Endothelial cell of hepatic sinusoid (primary cell): Measurements from ENCODE around the gene SS18L1.
"Not testable (repeated sequence)": the region's sequence is repeated elsewhere in the genome, so short reads cannot be mapped to it uniquely, and the experiment has no call there.

Source experiments
- in situ Hi-C: cut with HindIII; loops from 2 replicates; pipeline ENCODE4 v1.10.0; 2017; ENCODE audit warnings: low sequenced_read_pairs

Gene SS18L1

DNA sequence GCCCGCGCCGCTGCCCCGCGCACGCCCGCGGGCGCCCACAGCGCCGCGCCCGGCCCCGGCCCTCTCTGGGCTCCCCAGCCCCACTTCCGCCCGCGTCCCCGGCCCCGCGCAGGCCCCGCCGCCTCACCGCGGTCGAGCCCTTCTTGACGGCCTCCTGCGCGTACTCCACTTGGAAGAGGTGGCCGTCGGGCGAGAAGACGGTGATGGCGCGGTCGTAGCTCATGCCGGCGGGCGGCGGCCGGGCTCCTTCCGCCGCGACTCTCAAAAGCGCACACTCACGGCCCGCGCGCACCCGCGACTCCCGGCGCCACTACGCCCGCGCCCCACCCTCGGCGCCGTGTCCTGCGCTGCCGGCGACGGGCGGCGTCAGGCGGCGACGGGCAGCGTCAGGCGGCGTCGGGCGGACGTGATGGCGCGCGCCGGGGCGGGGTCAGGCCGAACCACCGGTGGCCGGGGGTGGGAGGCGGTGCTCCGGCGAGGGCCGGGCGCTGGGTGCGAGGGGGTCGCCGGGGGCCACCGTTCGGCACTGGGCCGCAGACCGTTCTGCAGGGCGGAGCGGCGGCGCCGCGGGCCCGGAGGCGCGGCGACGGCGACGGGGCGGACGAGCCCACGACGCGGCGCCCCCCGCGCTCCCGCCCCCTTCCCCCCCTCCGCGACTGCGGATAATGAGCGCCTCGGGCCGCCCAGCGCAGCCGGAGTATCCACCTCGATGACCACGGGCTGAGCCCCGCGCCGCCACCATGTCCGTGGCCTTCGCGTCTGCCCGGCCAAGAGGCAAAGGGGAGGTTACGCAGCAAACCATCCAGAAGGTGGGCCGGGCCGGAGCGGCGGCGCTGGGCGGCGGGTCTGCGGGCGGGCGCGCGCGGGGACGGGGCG is at the start of gene SS18L1, which contains the start of gene PSMA7:
Gene SS18L1 (plus strand): TSS at position 689 of the 876 bp plus-strand sequence. CDS start 52 bp downstream, at position 741.
Gene PSMA7 (minus strand): TSS at position 314 of the 876 bp plus-strand sequence. CDS start 91 bp downstream, at position 223.
- in situ Hi-C loops = no loop called here

- in situ Hi-C loops = no loop called here
These were observed 46.9 kb upstream of the SS18L1 start for GRCh38 chr20:62096421-62097380.

GRCh38 chr20:62097881-62098407 is 45.6 kb upstream of the SS18L1 start:
- in situ Hi-C loops = no loop called here

DNA sequence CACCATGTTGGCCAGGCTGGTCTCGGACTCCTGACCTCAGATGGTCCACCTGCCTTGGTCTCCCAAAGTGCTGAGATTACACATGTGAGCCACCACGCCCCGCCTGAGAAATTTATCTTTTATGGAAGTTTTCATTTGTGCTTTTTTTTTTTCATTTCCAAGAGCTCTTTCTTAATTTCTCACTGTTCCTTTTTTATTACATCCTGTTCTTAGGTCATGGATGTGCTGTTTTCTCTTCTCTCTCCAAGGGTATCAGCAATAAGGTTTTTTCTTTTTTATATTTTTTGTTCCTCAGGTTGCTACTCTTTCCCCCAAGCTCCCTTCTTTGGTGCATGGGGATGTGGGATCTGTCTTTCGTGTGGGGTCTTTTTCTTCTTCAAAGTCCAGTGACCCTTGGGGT is 42.5 kb upstream of the SS18L1 start:
- in situ Hi-C loops = no loop called here

DNA sequence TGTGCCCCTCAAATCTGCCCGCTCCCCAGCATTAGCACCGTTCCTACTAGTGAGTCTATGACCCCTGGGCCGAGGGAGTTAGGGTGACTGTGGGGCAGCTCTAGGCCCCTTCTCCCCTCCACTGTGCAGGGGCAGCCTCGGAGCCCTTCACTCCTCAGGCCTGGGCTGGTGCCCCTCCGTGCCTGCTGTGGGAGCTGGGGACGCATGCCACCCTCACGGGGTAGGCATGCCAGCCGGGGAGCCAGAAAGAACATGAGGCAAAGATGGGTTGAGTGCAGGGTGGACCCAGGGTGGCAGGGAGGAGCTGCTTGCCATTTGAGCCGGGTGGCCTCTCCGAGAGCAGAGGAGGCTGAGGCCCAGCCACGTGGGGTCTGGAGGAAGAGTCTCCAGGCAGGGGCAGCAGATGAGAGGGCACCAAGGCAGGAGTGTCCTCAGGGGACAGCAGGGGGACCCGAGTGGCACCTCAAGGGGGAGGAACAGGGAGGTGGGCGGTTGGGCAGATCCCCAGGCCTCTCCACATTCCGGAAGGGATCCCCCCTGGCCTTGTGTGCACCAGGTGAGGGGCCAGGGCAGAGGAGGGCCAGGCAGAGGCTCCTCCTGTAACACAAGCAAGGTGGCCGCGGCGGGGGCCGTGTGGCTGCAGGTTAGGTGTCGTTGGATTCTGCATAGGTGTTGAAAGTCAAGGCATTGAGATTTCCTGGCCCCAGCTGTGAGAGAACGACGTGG is 39.9 kb upstream of the SS18L1 start:
- in situ Hi-C loops = no loop called here

GRCh38 chr20:62104234-62104789 is 39.3 kb upstream of the SS18L1 start:
- in situ Hi-C loops = no loop called here

GRCh38 chr20:62104791-62105345 is 38.7 kb upstream of the SS18L1 start:
- in situ Hi-C loops = no loop called here

DNA sequence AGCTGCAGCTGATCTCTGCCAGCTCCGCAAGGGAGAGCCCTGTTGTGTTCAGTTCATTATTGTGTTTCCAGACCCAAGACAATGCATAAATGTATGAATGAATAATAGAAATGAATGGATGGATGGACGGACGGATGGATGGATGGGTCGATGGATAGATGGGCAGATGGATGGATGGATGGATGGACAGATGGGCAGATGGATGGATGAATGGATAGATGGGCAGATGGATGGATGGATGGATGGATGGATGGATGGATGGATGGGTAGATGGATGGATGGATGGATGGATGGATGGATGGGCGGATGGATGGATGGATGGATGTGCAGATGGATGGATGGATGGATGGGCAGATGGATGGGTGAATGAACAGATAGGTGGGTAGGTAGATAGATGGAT is 38.0 kb upstream of the SS18L1 start:
- in situ Hi-C loops = no loop called here

- in situ Hi-C loops = no loop called here
These were observed 32.4 kb upstream of the SS18L1 start for GRCh38 chr20:62111148-62111547.

- in situ Hi-C loops = no loop called here
These were observed 31.2 kb upstream of the SS18L1 start for GRCh38 chr20:62112368-62112767.

GRCh38 chr20:62114894-62115293 is 28.7 kb upstream of the SS18L1 start:
- in situ Hi-C loops = no loop called here

- in situ Hi-C loops = not testable (repeated sequence)
These were observed 27.7 kb upstream of the SS18L1 start for GRCh38 chr20:62115800-62116407.

GRCh38 chr20:62116558-62117361 is 26.8 kb upstream of the SS18L1 start:
- in situ Hi-C loops = no loop called here

GRCh38 chr20:62117362-62117646 is 26.3 kb upstream of the SS18L1 start:
- in situ Hi-C loops = no loop called here

- in situ Hi-C loops = no loop called here
These were observed 25.9 kb upstream of the SS18L1 start for GRCh38 chr20:62117658-62118057.

DNA sequence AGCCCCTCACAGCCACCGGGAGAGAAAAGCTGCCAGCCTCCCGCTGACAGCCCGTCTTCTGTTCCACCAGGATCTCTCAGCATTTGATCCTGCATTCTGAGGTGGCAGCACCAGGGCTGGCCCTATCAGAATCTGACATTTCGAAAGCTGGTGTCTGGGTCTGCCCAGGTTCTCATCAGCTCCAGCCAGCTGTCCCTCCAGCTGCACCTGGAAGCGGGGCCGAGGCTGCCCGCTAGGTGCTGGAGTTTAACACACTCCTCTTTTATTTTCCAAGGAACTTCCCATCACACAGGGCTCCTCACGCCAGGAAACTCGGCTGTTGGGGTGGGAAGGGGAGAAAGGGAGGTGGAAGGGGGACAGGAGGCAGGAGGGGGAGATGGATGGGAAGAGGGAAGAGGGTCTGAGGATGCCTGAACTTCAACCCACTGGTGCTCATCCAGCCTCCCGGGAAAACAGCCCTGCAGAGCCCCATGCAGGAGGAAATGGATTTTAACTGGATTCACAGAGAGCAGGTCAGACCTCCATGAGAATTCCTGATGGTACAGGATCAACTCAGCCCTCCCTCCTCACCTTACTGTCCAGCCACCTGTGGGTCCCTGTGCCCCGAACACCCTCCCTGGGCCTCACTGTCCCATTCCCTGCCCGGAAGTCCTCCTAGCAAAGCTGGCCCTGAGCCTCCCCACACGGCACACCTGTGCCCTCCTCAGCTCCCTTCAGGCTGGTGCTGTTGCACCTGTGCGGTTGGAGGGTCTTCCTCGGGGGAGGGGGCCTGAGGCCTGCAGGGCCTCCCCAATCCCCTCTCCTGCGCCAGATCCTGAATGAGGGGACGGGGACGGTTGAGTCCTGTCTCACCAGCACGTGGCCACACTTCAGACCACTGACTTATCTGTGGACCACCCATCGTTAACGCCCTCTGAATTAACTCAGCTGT is 25.2 kb upstream of the SS18L1 start:
- in situ Hi-C loops = no loop called here

GRCh38 chr20:62119115-62119514 is 24.5 kb upstream of the SS18L1 start:
- in situ Hi-C loops = no loop called here
